Pons (tissue), 1 donor: ENCODE data around the gene DUSP9.
"Not testable (repeated sequence)": the region's sequence is repeated elsewhere in the genome, so short reads cannot be mapped to it uniquely, and the experiment has no call there.

ENCODE experiments used
- DNase-seq: peaks from one replicate; pipeline ENCODE4 v3.0.0-alpha.2; 2016; ENCODE audit warnings: low spot score

The DUSP9 gene

GRCh38 chrX:153673428-153674218 lies 26.6 kb downstream of the DUSP9 start, which contains the start of gene PNCK:
Gene PNCK, minus strand, starts transcription at chrX:153673813. Its CDS starts 737 bp downstream, at chrX:153673076.
- no peak for DNase-seq

DNA sequence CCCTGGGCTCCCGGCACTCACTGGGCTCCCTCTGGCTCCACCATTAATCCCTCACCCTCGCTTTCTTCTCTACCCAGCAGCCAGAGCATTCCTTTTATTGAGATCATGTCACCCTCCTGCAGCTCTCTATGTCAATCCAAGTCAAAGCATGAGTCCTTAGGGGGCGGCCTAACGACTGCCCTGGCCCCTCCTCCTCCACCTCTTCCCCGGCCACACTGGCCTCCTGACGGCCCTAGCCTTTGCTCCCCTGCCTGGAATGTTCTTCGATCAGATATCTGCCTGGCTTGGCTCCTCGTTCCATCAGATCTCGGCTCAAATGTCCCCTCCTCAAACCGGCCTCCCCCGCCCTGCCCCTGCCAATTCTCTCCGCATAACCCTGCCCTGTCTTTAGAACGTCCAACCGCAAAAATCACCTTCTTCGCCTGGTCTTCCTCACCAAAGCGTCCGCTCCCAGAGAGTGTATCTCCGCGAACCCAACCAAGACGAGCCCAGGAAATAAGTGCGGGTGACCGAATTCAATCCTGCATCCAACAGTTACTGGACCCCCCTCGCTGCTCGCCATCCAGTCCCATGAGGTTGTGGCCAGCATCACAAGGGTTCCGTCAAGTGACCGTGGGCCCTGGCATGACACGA lies 27.3 kb downstream of the DUSP9 start:
- DNase-seq: no peak

DNA sequence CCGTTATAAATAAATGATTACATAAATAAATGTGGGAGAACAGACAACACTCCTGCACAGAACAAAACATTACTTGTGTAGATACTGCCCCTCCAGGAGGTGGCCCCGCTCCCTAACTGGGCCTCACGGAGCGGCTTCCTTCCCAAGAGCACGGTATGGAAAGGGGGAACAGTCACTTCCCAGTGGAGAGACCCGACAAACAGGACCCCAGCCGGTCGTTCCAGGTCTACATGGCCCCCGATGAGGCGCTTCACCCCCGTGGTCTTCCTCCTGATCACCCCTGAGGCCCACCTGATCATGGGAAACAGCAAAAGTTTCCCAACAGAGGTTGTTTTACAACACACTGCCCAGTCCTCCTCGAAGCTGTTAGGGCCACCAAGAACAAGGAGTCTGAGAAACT lies 34.2 kb downstream of the DUSP9 start:
- DNase-seq: no peak

GRCh38 chrX:153683486-153683885 lies 36.5 kb downstream of the DUSP9 start:
- not testable (repeated sequence) for DNase-seq

- no peak for DNase-seq
Measured at GRCh38 chrX:153684467-153685155, 37.6 kb downstream of the DUSP9 start.

DNA sequence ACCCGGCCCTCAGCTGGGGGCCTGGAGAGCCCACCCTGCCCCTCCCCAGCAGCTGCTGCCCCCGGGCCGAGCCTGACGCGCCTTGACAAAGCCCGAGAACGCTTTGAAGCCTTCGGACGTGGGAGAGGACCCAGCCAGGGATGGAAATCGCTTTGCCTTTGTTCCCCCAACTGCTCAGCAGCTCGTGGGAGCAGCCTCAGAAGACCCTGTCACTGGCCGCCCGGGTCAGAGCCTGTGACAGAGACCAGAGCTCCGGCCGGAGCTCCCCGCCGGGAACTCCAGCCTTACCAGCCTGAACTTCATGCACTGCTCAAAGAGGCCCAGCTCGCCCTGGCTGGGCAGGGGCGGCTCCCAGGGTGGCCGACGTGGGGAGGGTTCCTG lies 38.1 kb downstream of the DUSP9 start:
- DNase-seq: no peak

DNA sequence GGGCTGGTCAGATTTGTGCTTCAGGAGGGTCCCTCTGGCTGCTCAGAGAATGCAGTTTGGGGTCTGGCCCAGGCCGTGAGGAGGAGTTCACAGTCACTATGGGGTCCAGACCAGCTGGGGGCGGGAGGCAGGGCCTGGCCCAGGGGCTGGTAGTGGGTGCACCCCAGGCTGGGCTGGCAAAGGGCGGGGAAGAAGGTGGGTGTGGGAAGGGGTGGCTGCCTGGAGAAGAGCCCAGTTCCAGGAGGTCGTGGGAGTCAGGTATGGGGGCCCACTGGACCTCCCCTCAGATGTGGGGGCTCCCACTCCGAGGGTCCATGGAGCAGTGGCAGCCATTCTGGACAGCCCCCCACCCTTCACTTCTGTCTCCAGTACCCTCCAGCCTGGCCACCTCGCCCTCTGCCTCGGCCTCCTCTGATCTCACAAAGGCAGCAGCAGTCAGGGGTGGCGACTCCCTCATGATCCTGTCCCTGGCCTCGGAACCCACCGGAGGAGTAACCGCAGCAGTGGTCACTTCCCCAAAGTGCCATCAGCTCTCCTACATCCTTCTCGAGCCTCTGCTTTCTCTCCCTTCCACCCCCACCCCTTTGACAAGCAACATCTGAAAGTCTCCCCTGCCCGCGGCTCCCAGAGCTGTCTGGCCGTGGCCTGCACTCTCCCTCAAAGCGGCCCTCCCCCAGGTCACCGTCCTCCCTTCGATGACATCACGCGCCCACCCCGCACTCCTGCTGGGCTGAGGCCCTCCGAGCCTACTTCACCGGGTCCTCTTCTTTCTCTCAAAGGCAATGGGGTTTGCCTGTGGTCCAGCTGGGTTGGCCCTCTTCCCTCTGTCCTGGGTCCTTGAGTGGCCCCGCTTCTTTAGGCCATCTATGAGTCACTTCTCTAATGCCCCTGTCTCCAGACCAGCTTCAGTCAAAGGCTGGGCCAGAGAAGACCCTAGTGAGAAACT lies 39.0 kb downstream of the DUSP9 start:
- no peak for DNase-seq

GRCh38 chrX:153686711-153687110 lies 39.7 kb downstream of the DUSP9 start:
- no peak for DNase-seq

GRCh38 chrX:153687121-153688039 lies 40.4 kb downstream of the DUSP9 start, which contains the start of gene SLC6A8:
Gene SLC6A8, plus strand, starts transcription at chrX:153687926. Its CDS starts 649 bp downstream, at chrX:153688575.
- DNase-seq: peak; percentile 50

DNA sequence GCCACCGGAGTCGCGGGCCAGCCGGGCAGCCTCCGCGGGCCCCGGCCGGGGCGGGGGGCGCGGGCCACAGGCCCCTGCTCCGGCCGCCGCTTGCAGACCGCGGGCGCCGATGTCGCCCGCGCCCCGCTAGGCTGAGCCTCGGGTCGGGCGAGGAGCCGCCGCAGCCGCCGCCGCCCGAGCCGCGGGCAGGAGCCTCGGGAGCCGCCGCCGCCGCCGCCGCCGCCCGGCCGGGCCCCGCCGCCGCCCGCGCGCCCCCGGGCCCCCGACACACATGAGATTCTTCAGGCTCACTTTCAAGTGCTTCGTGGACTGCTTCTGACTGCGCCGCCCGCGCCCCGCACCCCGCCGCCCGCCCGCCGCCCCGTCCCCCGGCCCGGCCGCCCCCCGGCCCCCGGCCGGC lies 41.1 kb downstream of the DUSP9 start:
- no peak for DNase-seq

DNA sequence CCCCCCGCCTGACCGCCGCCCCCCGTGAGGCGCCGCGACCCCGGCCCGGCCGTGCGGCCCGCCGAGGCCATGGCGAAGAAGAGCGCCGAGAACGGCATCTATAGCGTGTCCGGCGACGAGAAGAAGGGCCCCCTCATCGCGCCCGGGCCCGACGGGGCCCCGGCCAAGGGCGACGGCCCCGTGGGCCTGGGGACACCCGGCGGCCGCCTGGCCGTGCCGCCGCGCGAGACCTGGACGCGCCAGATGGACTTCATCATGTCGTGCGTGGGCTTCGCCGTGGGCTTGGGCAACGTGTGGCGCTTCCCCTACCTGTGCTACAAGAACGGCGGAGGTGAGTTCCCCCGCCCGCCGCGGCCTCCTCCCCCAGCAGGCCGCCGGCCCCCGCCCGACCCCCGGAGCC lies 41.5 kb downstream of the DUSP9 start:
- no peak for DNase-seq

GRCh38 chrX:153688911-153689590 lies 42.0 kb downstream of the DUSP9 start:
- DNase-seq: peak; percentile 55

- no peak for DNase-seq
Measured at GRCh38 chrX:153689654-153690465, 42.9 kb downstream of the DUSP9 start.

GRCh38 chrX:153690466-153690865 lies 43.5 kb downstream of the DUSP9 start:
- DNase-seq: no peak

GRCh38 chrX:153691032-153691827 lies 44.2 kb downstream of the DUSP9 start:
- DNase-seq: not testable (repeated sequence)

GRCh38 chrX:153692003-153692402 lies 45.0 kb downstream of the DUSP9 start:
- DNase-seq: no peak

GRCh38 chrX:153692611-153693156 lies 45.7 kb downstream of the DUSP9 start:
- no peak for DNase-seq
